GM23248 (cell line): ENCODE measurements around the gene GLMP. TPM values are rescaled to one million over a fixed set of nuclear protein-coding genes. Genes with fewer than 3 reads are reported as not detected.

Experiments used
- DNase-seq: peaks from one replicate; pipeline ENCODE4 v3.0.0-alpha.2; 2015
- H2AFZ ChIP-seq: fragments of 200-600 bp; sonication (generic); 2 replicates; pipeline ENCODE4 v1.6.1; 2016; ENCODE audit warnings: antibody characterized with exemption
- H3F3A ChIP-seq: fragments of 200-600 bp; sonication (generic); 2 replicates; pipeline ENCODE4 v1.6.1; 2016; ENCODE audit warnings: mild to moderate bottlenecking, antibody characterized with exemption, mixed run types; ENCODE audit not compliant: insufficient read depth
- H3K27ac ChIP-seq: fragments of 200-600 bp; sonication (generic); 2 replicates; pipeline ENCODE4 v1.5.1; 2016; ENCODE audit warnings: mild to moderate bottlenecking
- H3K27me3 ChIP-seq: fragments of 200-600 bp; sonication (generic); replicated peaks from 2 replicates; pipeline ENCODE4 v1.6.1; 2016; ENCODE audit warnings: mild to moderate bottlenecking; ENCODE audit not compliant: insufficient read depth
- H3K36me3 ChIP-seq: fragments of 200-600 bp; sonication (generic); 2 replicates; pipeline ENCODE4 v1.6.1; 2016; ENCODE audit warnings: low read depth, mild to moderate bottlenecking
- H3K4me1 ChIP-seq: fragments of 200-600 bp; sonication (generic); 2 replicates; pipeline ENCODE4 v1.6.1; 2016; ENCODE audit warnings: mild to moderate bottlenecking; ENCODE audit not compliant: insufficient read depth
- H3K4me2 ChIP-seq: fragments of 200-600 bp; sonication (generic); one replicate; pipeline ENCODE4 v1.6.1; 2016; ENCODE audit warnings: mild to moderate bottlenecking; ENCODE audit not compliant: unreplicated experiment
- H3K4me3 ChIP-seq: fragments of 200-600 bp; sonication (generic); 2 replicates; pipeline ENCODE4 v1.5.1; 2016; ENCODE audit warnings: mild to moderate bottlenecking
- H3K79me2 ChIP-seq: fragments of 200-600 bp; sonication (generic); 2 replicates; pipeline ENCODE4 v1.6.1; 2016; ENCODE audit warnings: mild to moderate bottlenecking; ENCODE audit not compliant: insufficient read depth
- H3K9ac ChIP-seq: fragments of 200-600 bp; sonication (generic); 2 replicates; pipeline ENCODE4 v1.6.1; 2016; ENCODE audit warnings: mild to moderate bottlenecking
- H3K9me2 ChIP-seq: fragments of 200-600 bp; sonication (generic); 2 replicates; pipeline ENCODE4 v1.6.1; 2016; ENCODE audit warnings: mixed run types, mild to moderate bottlenecking, moderate library complexity; ENCODE audit not compliant: insufficient read depth
- H3K9me3 ChIP-seq: fragments of 200-600 bp; sonication (generic); one replicate; pipeline ENCODE4 v1.6.1; 2017; ENCODE audit warnings: low read depth
- H4K20me1 ChIP-seq: fragments of 200-600 bp; sonication (generic); 2 replicates; pipeline ENCODE4 v1.6.0; 2016; ENCODE audit not compliant: insufficient read depth
- EZH2 ChIP-seq: fragments of 200-600 bp; sonication (generic); IDR thresholded peaks from 2 replicates; pipeline ENCODE4 v1.6.1; 2018; ENCODE audit warnings: antibody characterized with exemption, mild to moderate bottlenecking; ENCODE audit not compliant: insufficient read depth, poor library complexity, severe bottlenecking
- EZH2phosphoT487 ChIP-seq: fragments of 200-600 bp; sonication (generic); IDR thresholded peaks from 2 replicates; pipeline ENCODE4 v1.6.1; 2018; ENCODE audit warnings: antibody characterized with exemption, moderate library complexity, mild to moderate bottlenecking, low read depth; ENCODE audit not compliant: insufficient read depth
- WGBS, 2 experiments: methylation state at CpG; one replicate each; pipeline ENCODE4 v1.1.6; 2015 to 2017; ENCODE audit warnings: low lambda C conversion rate in 2 of 2, low coverage in 1 of 2; ENCODE audit errors: missing lambda C conversion rate in 2 of 2; 5-methylcytosine and 5-hydroxymethylcytosine counted together
- in situ Hi-C: fragments of 300-500 bp; cut with MboI; formaldehyde crosslinking; loops from 2 replicates; pipeline ENCODE4 v1.15.0; 2020
- polyA plus RNA-seq: library from polyadenylated mRNA; unstranded; fragments of >200 nt; fragmentation: Nextera tagmentation; extraction: Ambion mirVana; gene quantifications from 2 replicates; pipeline ENCODE4 v1.2.1, GENCODE V29; 2016
- total RNA-seq: library from RNA; depleted of rRNA; stranded (reverse); fragments of >200 nt; shearing (Covaris generic); gene quantifications from 2 replicates; pipeline ENCODE4 v1.2.3, GENCODE V29; 2014

The GLMP gene
- total and polyA plus RNA-seq, 2 experiments from 2014 or later = 63.8 to 89.7 TPM

- Histone ChIP-seq H3K9me3 (no peaks in the 10 kb centered on the region), H3K36me3 (peaks cover 35% of the 10 kb centered on the region), H3K4me1 (no peaks in the 10 kb centered on the region), H3K9me2 (no peaks in the 10 kb centered on the region), H3K27me3 (no peaks in the 10 kb centered on the region), H4K20me1 (no peaks in the 10 kb centered on the region), H3K27ac (no peak overlapping the region), H3K79me2 (no peaks in the 10 kb centered on the region), H3K4me2 (no peak overlapping the region), H2AFZ (no peak overlapping the region), H3K4me3 (no peak overlapping the region), H3F3A (peaks cover 28% of the 10 kb centered on the region), H3K9ac (no peak overlapping the region)
- in situ Hi-C loops = no loop called here
- no peak for DNase-seq
- TF ChIP-seq EZH2phosphoT487 (no peak), EZH2 (no peak)
- WGBS, 2 experiments = 85 to 87% methylated on average over 2 of the region's 2 CpGs
Measured at GRCh38 chr1:156305215-156305614, 9.7 kb upstream of the GLMP start.

- DNase-seq = no peak
- in situ Hi-C loops = no loop called here
- no peaks in the 10 kb centered on the region for H3K27me3 ChIP-seq
Measured at GRCh38 chr1:156303241-156303640, 7.8 kb upstream of the GLMP start.

GRCh38 chr1:156298852-156299357 is 3.4 kb upstream of the GLMP start, which contains the start of gene VHLL:
TSS of gene VHLL (minus strand) at chr1:156299307. CDS start at chr1:156299189, 118 bp downstream.
- Histone ChIP-seq H3F3A (peaks cover 9% of the 10 kb centered on the region), H3K79me2 (peaks cover 21% of the 10 kb centered on the region), H3K9ac (no peak within 1 kb of the TSS), H3K4me1 (peaks cover 8% of the 10 kb centered on the region), H3K27me3 (no peaks in the 10 kb centered on the region), H3K4me2 (no peak within 1 kb of the TSS), H3K9me2 (no peaks in the 10 kb centered on the region), H3K9me3 (no peaks in the 10 kb centered on the region), H3K27ac (no peak within 1 kb of the TSS), H3K4me3 (no peak within 1 kb of the TSS), H2AFZ (no peak within 1 kb of the TSS), H3K36me3 (no peaks in the 10 kb centered on the region), H4K20me1 (no peaks in the 10 kb centered on the region)
- WGBS, 2 experiments = 92 to 93% methylated on average over 19 of the region's 19 CpGs
- in situ Hi-C loops = no loop called here
- no peak for DNase-seq
- TF ChIP-seq EZH2phosphoT487 = no peak
- TF ChIP-seq EZH2 = no peak

More at GRCh38 chr1:156303241-156303640, 7.8 kb upstream of the GLMP start:
- 76 to 81% methylated on average over 4 of the region's 4 CpGs for WGBS, 2 experiments
- H3K36me3 ChIP-seq = peaks cover 16% of the 10 kb centered on the region; the same call in 1 of the 2 replicates
- H3K9ac ChIP-seq = no peak overlapping the region
- H2AFZ ChIP-seq = no peak overlapping the region
- H3K9me2 ChIP-seq = no peaks in the 10 kb centered on the region
- no peak overlapping the region for H3K4me3 ChIP-seq
- H3K4me2 ChIP-seq = no peak overlapping the region
- H3K79me2 ChIP-seq = no peaks in the 10 kb centered on the region
- no peak overlapping the region for H3K27ac ChIP-seq
- H4K20me1 ChIP-seq = no peaks in the 10 kb centered on the region
- peaks cover 17% of the 10 kb centered on the region for H3F3A ChIP-seq
- TF ChIP-seq EZH2phosphoT487 (no peak), EZH2 (no peak)
- H3K9me3 ChIP-seq = no peaks in the 10 kb centered on the region
- no peaks in the 10 kb centered on the region for H3K4me1 ChIP-seq

- Histone ChIP-seq H4K20me1 (no peaks in the 10 kb centered on the region), H3K4me1 (peaks cover 16% of the 10 kb centered on the region), H3K79me2 (peaks cover 42% of the 10 kb centered on the region), H3K4me3 (no peak overlapping the region), H2AFZ (no peak overlapping the region), H3K27me3 (no peaks in the 10 kb centered on the region), H3K27ac (no peak overlapping the region), H3K9ac (no peak overlapping the region), H3F3A (peaks cover 6% of the 10 kb centered on the region), H3K9me2 (no peaks in the 10 kb centered on the region), H3K36me3 (0 out of 2 replicates have a peak, but pooled peaks cover 2% of the 10 kb centered on the region), H3K9me3 (no peaks in the 10 kb centered on the region), H3K4me2 (no peak overlapping the region)
- no peak for DNase-seq
- TF ChIP-seq EZH2phosphoT487 (no peak), EZH2 (no peak)
- 91 to 92% methylated on average over 8 to 9 of the region's 9 CpGs for WGBS, 2 experiments
- in situ Hi-C loops = no loop called here
Measured at GRCh38 chr1:156293895-156294294, 1.6 kb downstream of the GLMP start.
